GM23338 (cell line): ENCODE results near the gene ELAPOR1. TPM values are rescaled to one million over a fixed set of nuclear protein-coding genes. Genes with fewer than 3 reads are reported as not detected.

ENCODE experiments used
- ATAC-seq: fragments of 200-7000 bp; cut with Tn5 transposase; 3 replicates; pipeline ENCODE4 v1.9.1; 2020
- DNase-seq: peaks from one replicate; pipeline ENCODE4 v3.0.0-alpha.2; 2015; ENCODE audit warnings: low spot score
- H2AFZ ChIP-seq: fragments of 200-600 bp; sonication (generic); 2 replicates; pipeline ENCODE4 v1.8.0; 2016; ENCODE audit warnings: antibody characterized with exemption, mild to moderate bottlenecking, moderate library complexity
- H3F3A ChIP-seq: fragments of 200-600 bp; sonication (generic); replicated peaks from 2 replicates; pipeline ENCODE4 v1.8.0; 2017; ENCODE audit warnings: antibody characterized with exemption, mixed run types, low read depth
- H3K27ac ChIP-seq: fragments of 200-600 bp; sonication (generic); 2 replicates; pipeline ENCODE4 v1.6.1; 2016; ENCODE audit warnings: low read depth
- H3K27me3 ChIP-seq: fragments of 200-600 bp; sonication (generic); 2 replicates; pipeline ENCODE4 v1.8.0; 2016; ENCODE audit warnings: mild to moderate bottlenecking, mixed run types, moderate library complexity; ENCODE audit not compliant: insufficient read depth
- H3K36me3 ChIP-seq: fragments of 200-600 bp; sonication (generic); 2 replicates; pipeline ENCODE4 v1.8.0; 2016; ENCODE audit warnings: mild to moderate bottlenecking; ENCODE audit not compliant: insufficient read depth
- H3K4me1 ChIP-seq: fragments of 200-600 bp; sonication (generic); 2 replicates; pipeline ENCODE4 v1.8.0; 2016; ENCODE audit warnings: mild to moderate bottlenecking, moderate library complexity; ENCODE audit not compliant: insufficient read depth
- H3K4me2 ChIP-seq: fragments of 200-600 bp; sonication (generic); 2 replicates; pipeline ENCODE4 v1.7.1; 2017; ENCODE audit warnings: mixed run types
- H3K4me3 ChIP-seq: fragments of 200-600 bp; sonication (generic); 2 replicates; pipeline ENCODE4 v1.6.1; 2016; ENCODE audit warnings: mixed run types
- H3K79me2 ChIP-seq: fragments of 200-600 bp; sonication (generic); replicated peaks from 2 replicates; pipeline ENCODE4 v1.8.0; 2017; ENCODE audit warnings: mild to moderate bottlenecking; ENCODE audit not compliant: insufficient read depth
- H3K9me2 ChIP-seq: fragments of 200-600 bp; sonication (generic); 2 replicates; pipeline ENCODE4 v1.8.0; 2017; ENCODE audit not compliant: insufficient read depth
- H4K20me1 ChIP-seq: fragments of 200-600 bp; sonication (generic); replicated peaks from 2 replicates; pipeline ENCODE4 v1.8.0; 2017; ENCODE audit warnings: mild to moderate bottlenecking; ENCODE audit not compliant: insufficient read depth
- H3K27ac Mint-ChIP-seq: 2 replicates; pipeline ENCODE4 v1.8.0; 2020; ENCODE audit warnings: inconsistent platforms, mild to moderate bottlenecking, moderate library complexity, mixed read lengths
- H3K27me3 Mint-ChIP-seq: 3 replicates; pipeline ENCODE4 v1.8.0; 2022; ENCODE audit warnings: low read depth, mild to moderate bottlenecking, moderate library complexity, mixed read lengths, inconsistent platforms; ENCODE audit not compliant: insufficient read depth, poor library complexity
- H3K36me3 Mint-ChIP-seq: 3 replicates; pipeline ENCODE4 v1.8.0; 2021; ENCODE audit warnings: low read depth, mild to moderate bottlenecking, inconsistent platforms, moderate library complexity, mixed read lengths
- H3K4me1 Mint-ChIP-seq: 3 replicates; pipeline ENCODE4 v1.8.0; 2020; ENCODE audit warnings: mild to moderate bottlenecking, inconsistent platforms, mixed read lengths
- H3K4me3 Mint-ChIP-seq: 3 replicates; pipeline ENCODE4 v1.8.0; 2021; ENCODE audit warnings: moderate library complexity, mild to moderate bottlenecking, inconsistent platforms, mixed read lengths
- H3K9me3 Mint-ChIP-seq: 3 replicates; pipeline ENCODE4 v1.8.0; 2020; ENCODE audit warnings: moderate library complexity, mild to moderate bottlenecking, inconsistent platforms, mixed read lengths
- CREB1 ChIP-seq: fragments of 250-450 bp; sonication (Bioruptor Pico); IDR thresholded peaks from 2 replicates; pipeline ENCODE4 v1.5.0; 2020; ENCODE audit warnings: low read depth, mild to moderate bottlenecking, moderate library complexity
- EZH2 ChIP-seq: fragments of 200-600 bp; sonication (generic); IDR thresholded peaks from one replicate; pipeline ENCODE4 v1.8.0; 2017; ENCODE audit warnings: antibody characterized with exemption, mild to moderate bottlenecking, low read depth; ENCODE audit not compliant: unreplicated experiment
- EZH2phosphoT487 ChIP-seq: fragments of 200-600 bp; sonication (generic); IDR thresholded peaks from one replicate; pipeline ENCODE4 v1.8.1; 2018; ENCODE audit warnings: antibody characterized with exemption; ENCODE audit not compliant: unreplicated experiment
- JUNB ChIP-seq: IDR thresholded peaks from one replicate; pipeline ENCODE4 v1.6.1; 2016; ENCODE audit warnings: antibody characterized with exemption; ENCODE audit not compliant: unreplicated experiment
- NANOG ChIP-seq: IDR thresholded peaks from 2 replicates; pipeline ENCODE4 v1.6.1; 2016; ENCODE audit warnings: antibody characterized with exemption, borderline replicate concordance
- POLR2AphosphoS5 ChIP-seq: IDR thresholded peaks from 2 replicates; pipeline ENCODE4 v1.6.1; 2016; ENCODE audit warnings: antibody characterized with exemption, low read depth
- STAT1 ChIP-seq: IDR thresholded peaks from one replicate; pipeline ENCODE4 v1.6.1; 2016; ENCODE audit warnings: antibody characterized with exemption; ENCODE audit not compliant: unreplicated experiment
- polyA plus RNA-seq: library from polyadenylated mRNA; unstranded; fragments of >200 nt; fragmentation: Nextera tagmentation; extraction: Ambion mirVana; gene quantifications from 2 replicates; pipeline ENCODE4 v1.2.1, GENCODE V29; 2016
- total RNA-seq: library from RNA; depleted of rRNA; stranded (reverse); fragments of >200 nt; shearing (Covaris generic); gene quantifications from 2 replicates; pipeline ENCODE4 v1.2.3, GENCODE V29; 2014
- TF ChIP-seq, protein P1 (sequence below): IDR thresholded peaks from one replicate; pipeline ENCODE4 v1.6.1; 2018; ENCODE audit warnings: antibody characterized with exemption; ENCODE audit not compliant: unreplicated experiment
- TF ChIP-seq, protein P2 (sequence below), 2 experiments: fragments of 200-600 bp in 1 of 2; sonication (generic) in 1 of 2; conservative IDR thresholded peaks; 2 replicates each; pipeline versions ENCODE4 v1.5.1 to v1.6.1; 2016 to 2017; ENCODE audit warnings: antibody characterized with exemption in 2 of 2, low read depth in 2 of 2, mild to moderate bottlenecking in 2 of 2, moderate library complexity in 1 of 2

ELAPOR1 gene
- total and polyA plus RNA-seq, 2 experiments from 2014 or later: 0.92 to 2.4 TPM

DNA sequence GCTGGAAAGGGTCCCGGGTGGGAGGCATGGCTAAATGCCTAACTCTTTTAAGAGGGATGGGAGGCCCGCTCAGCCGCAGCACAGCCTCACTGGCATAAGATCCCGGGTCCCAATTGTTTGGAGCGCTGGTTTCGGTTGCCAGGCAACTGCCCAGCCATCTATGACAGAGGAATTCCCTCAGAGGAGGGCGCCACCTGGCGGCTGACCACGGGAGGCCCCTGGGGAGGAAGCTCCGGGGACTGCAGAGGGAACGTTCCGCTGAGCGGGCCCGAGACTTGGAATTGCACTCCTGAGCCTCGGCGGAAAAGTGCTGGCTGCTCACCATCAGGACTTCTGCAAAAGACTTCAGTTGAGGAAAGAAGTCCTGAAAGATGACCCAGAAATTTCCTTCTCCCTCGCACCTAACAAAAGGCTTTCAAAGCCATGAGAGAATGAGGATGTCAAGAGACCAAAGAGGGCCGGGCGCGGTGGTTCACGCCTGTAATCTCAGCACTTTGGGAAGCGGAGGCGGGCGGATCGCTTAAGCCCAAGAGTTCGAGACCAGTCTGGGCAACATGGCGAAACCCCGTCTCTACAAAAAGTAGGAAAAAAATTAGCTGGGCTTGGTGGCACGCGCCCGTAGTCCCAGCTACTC is 1.1 kb upstream of the ELAPOR1 start:
- Histone ChIP-seq H3K27me3 (peaks cover 54% of the 10 kb centered on the region), H3K27ac (no peak overlapping the region)
- no peaks in the 10 kb centered on the region for H3K9me3 Mint-ChIP-seq

GRCh38 chr1:109114342-109114674 is 393 bp downstream of the ELAPOR1 start:
- Histone ChIP-seq H3K79me2 (no peaks in the 10 kb centered on the region), H3K4me1 (peaks cover 11% of the 10 kb centered on the region), H3K27ac (no peak overlapping the region), H2AFZ (peak overlapping the region; percentile 99), H3K4me3 (peak overlapping the region; percentile 83), H3K4me2 (peak overlapping the region; percentile 89), H3K36me3 (no peaks in the 10 kb centered on the region), H3K9me2 (no peaks in the 10 kb centered on the region), H3F3A (no peaks in the 10 kb centered on the region), H4K20me1 (no peaks in the 10 kb centered on the region), H3K27me3 (peaks cover 54% of the 10 kb centered on the region)
- Mint-ChIP-seq H3K9me3 (no peaks in the 10 kb centered on the region), H3K27me3 (peaks cover 34% of the 10 kb centered on the region), H3K4me1 (peaks cover 7% of the 10 kb centered on the region), H3K27ac (no peak overlapping the region), H3K4me3 (peak overlapping the region; percentile 78), H3K36me3 (no peaks in the 10 kb centered on the region; the same call in 2 of the 3 replicates)
- no peak for TF ChIP-seq NANOG
- TF ChIP-seq, protein P1, sequence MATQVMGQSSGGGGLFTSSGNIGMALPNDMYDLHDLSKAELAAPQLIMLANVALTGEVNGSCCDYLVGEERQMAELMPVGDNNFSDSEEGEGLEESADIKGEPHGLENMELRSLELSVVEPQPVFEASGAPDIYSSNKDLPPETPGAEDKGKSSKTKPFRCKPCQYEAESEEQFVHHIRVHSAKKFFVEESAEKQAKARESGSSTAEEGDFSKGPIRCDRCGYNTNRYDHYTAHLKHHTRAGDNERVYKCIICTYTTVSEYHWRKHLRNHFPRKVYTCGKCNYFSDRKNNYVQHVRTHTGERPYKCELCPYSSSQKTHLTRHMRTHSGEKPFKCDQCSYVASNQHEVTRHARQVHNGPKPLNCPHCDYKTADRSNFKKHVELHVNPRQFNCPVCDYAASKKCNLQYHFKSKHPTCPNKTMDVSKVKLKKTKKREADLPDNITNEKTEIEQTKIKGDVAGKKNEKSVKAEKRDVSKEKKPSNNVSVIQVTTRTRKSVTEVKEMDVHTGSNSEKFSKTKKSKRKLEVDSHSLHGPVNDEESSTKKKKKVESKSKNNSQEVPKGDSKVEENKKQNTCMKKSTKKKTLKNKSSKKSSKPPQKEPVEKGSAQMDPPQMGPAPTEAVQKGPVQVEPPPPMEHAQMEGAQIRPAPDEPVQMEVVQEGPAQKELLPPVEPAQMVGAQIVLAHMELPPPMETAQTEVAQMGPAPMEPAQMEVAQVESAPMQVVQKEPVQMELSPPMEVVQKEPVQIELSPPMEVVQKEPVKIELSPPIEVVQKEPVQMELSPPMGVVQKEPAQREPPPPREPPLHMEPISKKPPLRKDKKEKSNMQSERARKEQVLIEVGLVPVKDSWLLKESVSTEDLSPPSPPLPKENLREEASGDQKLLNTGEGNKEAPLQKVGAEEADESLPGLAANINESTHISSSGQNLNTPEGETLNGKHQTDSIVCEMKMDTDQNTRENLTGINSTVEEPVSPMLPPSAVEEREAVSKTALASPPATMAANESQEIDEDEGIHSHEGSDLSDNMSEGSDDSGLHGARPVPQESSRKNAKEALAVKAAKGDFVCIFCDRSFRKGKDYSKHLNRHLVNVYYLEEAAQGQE: no peak
- TF ChIP-seq EZH2: peak; percentile 23
- DNase-seq (peak; percentile 55), ATAC-seq (peak; percentile 14)

More for the DNA sequence above, 1.1 kb upstream of the ELAPOR1 start:
- H3K36me3 ChIP-seq: no peaks in the 10 kb centered on the region
- Mint-ChIP-seq H3K27ac (no peak overlapping the region), H3K36me3 (no peaks in the 10 kb centered on the region; the same call in 2 of the 3 replicates), H3K27me3 (peaks cover 37% of the 10 kb centered on the region), H3K4me1 (peaks cover 7% of the 10 kb centered on the region), H3K4me3 (peak overlapping the region; percentile 78)
- H3K79me2 ChIP-seq: no peaks in the 10 kb centered on the region
- peak overlapping the region; percentile 89 for H3K4me2 ChIP-seq
- TF ChIP-seq JUNB (no peak), EZH2phosphoT487 (no peak), EZH2 (peak; percentile 72), POLR2AphosphoS5 (no peak), NANOG (no peak), CREB1 (peak; percentile 36; the same call in 1 of the 2 replicates), STAT1 (no peak)
- TF ChIP-seq, protein P2, sequence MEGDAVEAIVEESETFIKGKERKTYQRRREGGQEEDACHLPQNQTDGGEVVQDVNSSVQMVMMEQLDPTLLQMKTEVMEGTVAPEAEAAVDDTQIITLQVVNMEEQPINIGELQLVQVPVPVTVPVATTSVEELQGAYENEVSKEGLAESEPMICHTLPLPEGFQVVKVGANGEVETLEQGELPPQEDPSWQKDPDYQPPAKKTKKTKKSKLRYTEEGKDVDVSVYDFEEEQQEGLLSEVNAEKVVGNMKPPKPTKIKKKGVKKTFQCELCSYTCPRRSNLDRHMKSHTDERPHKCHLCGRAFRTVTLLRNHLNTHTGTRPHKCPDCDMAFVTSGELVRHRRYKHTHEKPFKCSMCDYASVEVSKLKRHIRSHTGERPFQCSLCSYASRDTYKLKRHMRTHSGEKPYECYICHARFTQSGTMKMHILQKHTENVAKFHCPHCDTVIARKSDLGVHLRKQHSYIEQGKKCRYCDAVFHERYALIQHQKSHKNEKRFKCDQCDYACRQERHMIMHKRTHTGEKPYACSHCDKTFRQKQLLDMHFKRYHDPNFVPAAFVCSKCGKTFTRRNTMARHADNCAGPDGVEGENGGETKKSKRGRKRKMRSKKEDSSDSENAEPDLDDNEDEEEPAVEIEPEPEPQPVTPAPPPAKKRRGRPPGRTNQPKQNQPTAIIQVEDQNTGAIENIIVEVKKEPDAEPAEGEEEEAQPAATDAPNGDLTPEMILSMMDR (conservative IDR thresholded peaks at IDR 0.05; ENCODE audit: low read depth in 2 of 2): peak; percentile 98 to 99
- no peaks in the 10 kb centered on the region for H3F3A ChIP-seq
- peaks cover 11% of the 10 kb centered on the region for H3K4me1 ChIP-seq
- H3K4me3 ChIP-seq: peak overlapping the region; percentile 83
- no peaks in the 10 kb centered on the region for H4K20me1 ChIP-seq
- peak overlapping the region; percentile 99 for H2AFZ ChIP-seq
- ATAC-seq (peak; percentile 91), DNase-seq (peak; percentile 99)
- H3K9me2 ChIP-seq: no peaks in the 10 kb centered on the region
